Endothelial cell of umbilical vein (primary cell): Measurements from ENCODE around the gene HMG20B. TPM values are rescaled to one million over a fixed set of nuclear protein-coding genes. Genes with fewer than 3 reads are reported as not detected.

Source experiments
- BruUV-seq: library from RNA; stranded (reverse); fragments of 400-500 nt; replicated peaks from 2 replicates; lab custom pipeline; 2021; lab: Mats Ljungman, UMichigan
- CTCF ChIA-PET: fragments of 300-600, 350-600 bp; sonication (Branson Sonifier 250); formaldehyde crosslinking; loops from one replicate; lab custom pipeline; 2021; ENCODE audit warnings: antibody characterized with exemption, inconsistent platforms; lab: Charles Lee
- POLR2A ChIA-PET: fragments of 300-600, 350-600 bp; sonication (Branson Sonifier 250); formaldehyde crosslinking; loops from one replicate; lab custom pipeline; 2021; ENCODE audit warnings: antibody characterized with exemption, inconsistent platforms; lab: Charles Lee
- DNase-seq: peaks from one replicate; pipeline ENCODE4 v3.0.0-alpha.2; 2011; ENCODE audit warnings: low read depth, low spot score
- FAIRE-seq: peaks from 2 replicates; lab custom pipeline; 2011; peaks lifted over from hg19 to GRCh38; lab: Jason Lieb, UNC
- H2AFZ ChIP-seq: 2 replicates; pipeline ENCODE4 v1.6.0; 2012; ENCODE audit warnings: low read depth, low read length, control low read depth, inconsistent platforms
- H3K27ac ChIP-seq: 2 replicates; pipeline ENCODE4 v1.5.1; 2011; ENCODE audit warnings: low read depth, mild to moderate bottlenecking, control low read depth, low read length, moderate library complexity; ENCODE audit not compliant: insufficient read depth
- H3K27me3 ChIP-seq, 2 experiments: 2 replicates each; pipeline versions ENCODE4 v1.6.0 to v1.6.1; 2011; ENCODE audit warnings: low read length in 2 of 2, mixed read lengths in 1 of 2; ENCODE audit not compliant: control insufficient read depth in 2 of 2, insufficient read depth in 2 of 2
- H3K36me3 ChIP-seq, 2 experiments: 2 replicates in 1 of 2; 3 replicates in 1 of 2; pipeline ENCODE4 v1.5.1; 2011; ENCODE audit warnings: low read length in 2 of 2, mild to moderate bottlenecking in 1 of 2, moderate library complexity in 1 of 2; ENCODE audit not compliant: control insufficient read depth in 2 of 2, insufficient read depth in 2 of 2; ENCODE audit errors: extremely low read depth in 1 of 2
- H3K4me1 ChIP-seq: 3 replicates; pipeline ENCODE4 v1.5.1; 2011; ENCODE audit warnings: mild to moderate bottlenecking, low read length; ENCODE audit not compliant: control insufficient read depth, insufficient read depth; ENCODE audit errors: extremely low read depth
- H3K4me2 ChIP-seq: 2 replicates; pipeline ENCODE4 v1.6.1; 2011; ENCODE audit warnings: low read length, control low read depth, mixed read lengths; ENCODE audit not compliant: insufficient read depth
- H3K4me3 ChIP-seq, 3 experiments: fragments of 200-600 bp in 1 of 3; sonication (generic), shearing (Covaris generic) in 1 of 3; replicated peaks in 1 of 3; 2 replicates each; pipeline ENCODE4 v1.5.1; 2011 to 2016; ENCODE audit warnings: control low read depth in 3 of 3, low read length in 3 of 3, mild to moderate bottlenecking in 2 of 3, inconsistent platforms in 1 of 3, low read depth in 1 of 3, moderate library complexity in 1 of 3; ENCODE audit not compliant: insufficient read depth in 1 of 3
- H3K79me2 ChIP-seq: 2 replicates; pipeline ENCODE4 v1.6.0; 2012; ENCODE audit warnings: low read length, inconsistent platforms; ENCODE audit not compliant: control insufficient read depth, insufficient read depth
- H3K9ac ChIP-seq: replicated peaks from 2 replicates; pipeline ENCODE3; 2011; ENCODE audit warnings: low read length, control low read depth; ENCODE audit not compliant: insufficient read depth; ENCODE audit errors: extremely low read depth
- H3K9me1 ChIP-seq: replicated peaks from 3 replicates; pipeline ENCODE4 v1.6.0; 2011; ENCODE audit warnings: mild to moderate bottlenecking, low read length; ENCODE audit not compliant: control insufficient read depth, insufficient read depth; ENCODE audit errors: extremely low read depth
- H3K9me3 ChIP-seq: replicated peaks from 2 replicates; pipeline ENCODE4 v1.5.1; 2012; ENCODE audit warnings: low read length, inconsistent platforms; ENCODE audit not compliant: control insufficient read depth, insufficient read depth
- H4K20me1 ChIP-seq: replicated peaks from 2 replicates; pipeline ENCODE3; 2011; ENCODE audit warnings: mild to moderate bottlenecking, low read length; ENCODE audit not compliant: control insufficient read depth, insufficient read depth; ENCODE audit errors: extremely low read depth
- CTCF ChIP-seq, 2 donors: IDR thresholded peaks; 1 replicate in 1 of 2; 2 replicates in 1 of 2; pipeline ENCODE4 v1.5.1; 2011; ENCODE audit warnings: low read length in 2 of 2, mild to moderate bottlenecking in 2 of 2, moderate library complexity in 2 of 2, control low read depth in 1 of 2, inconsistent platforms in 1 of 2, low read depth in 1 of 2; ENCODE audit not compliant: insufficient read depth in 1 of 2; ENCODE audit errors: extremely low read depth in 1 of 2
- EZH2 ChIP-seq: IDR thresholded peaks from 2 replicates; pipeline ENCODE4 v1.6.1; 2012; ENCODE audit warnings: borderline replicate concordance, low read depth, mild to moderate bottlenecking, moderate library complexity, low read length, inconsistent platforms; ENCODE audit not compliant: severe bottlenecking
- FOS ChIP-seq: IDR thresholded peaks from 2 replicates; pipeline ENCODE4 v1.6.1; 2011; ENCODE audit warnings: mild to moderate bottlenecking, low read length, moderate library complexity, borderline replicate concordance; ENCODE audit not compliant: insufficient read depth
- GATA2 ChIP-seq: IDR thresholded peaks from 2 replicates; pipeline ENCODE4 v1.7.0; 2011; ENCODE audit warnings: low read depth, mild to moderate bottlenecking, moderate library complexity, mixed read lengths, low read length; ENCODE audit not compliant: insufficient read length, insufficient read depth
- JUN ChIP-seq: IDR thresholded peaks from 2 replicates; pipeline ENCODE4 v1.6.1; 2011; ENCODE audit warnings: borderline replicate concordance, low read depth; ENCODE audit not compliant: insufficient read length, insufficient read depth
- MAX ChIP-seq: IDR thresholded peaks from 2 replicates; pipeline ENCODE4 v1.6.1; 2011; ENCODE audit not compliant: insufficient read depth, insufficient read length
- MYC ChIP-seq: IDR thresholded peaks from one replicate; pipeline ENCODE4 v1.6.1; 2011; ENCODE audit warnings: mild to moderate bottlenecking, low read depth, low read length
- POLR2A ChIP-seq: IDR thresholded peaks from 2 replicates; pipeline ENCODE4 v1.6.1; 2012; ENCODE audit warnings: low read depth, mild to moderate bottlenecking, control low read depth, low read length
- POLR2AphosphoS5 ChIP-seq: IDR thresholded peaks from 2 replicates; pipeline ENCODE4 v1.6.1; 2012; ENCODE audit warnings: low read depth, mild to moderate bottlenecking, control low read depth, low read length, moderate library complexity; ENCODE audit not compliant: insufficient read depth
- dilution Hi-C: fragments of 300-500 bp; cut with MboI; formaldehyde crosslinking; loops from one replicate; pipeline ENCODE4 v1.15.0; 2019; ENCODE audit warnings: low sequenced_read_pairs; ENCODE audit not compliant: extremely low pct_ligation_motif_present
- intact Hi-C: fragments of 100-400 bp; cut with micrococcal nuclease; formaldehyde crosslinking; loops from one replicate; pipeline ENCODE4 v1.10.0; 2022
- polyA plus RNA-seq, 4 experiments: library from polyadenylated mRNA; depleted of rRNA in 3 of 4; stranded (reverse) in 3 of 4; unstranded in 1 of 4; fragments of >200 nt; gene quantifications; 2 replicates each; pipeline versions ENCODE4 v1.2.1 to v1.2.3, GENCODE V29; 2011 to 2012; ENCODE audit warnings: missing spikeins in 1 of 4
- total RNA-seq: library from RNA; stranded (reverse); gene quantifications from 2 replicates; pipeline ENCODE4 v1.2.3, GENCODE V29; 2021

Gene HMG20B
- total and polyA plus RNA-seq, 2 donors (not counting 3 experiments of a cell fraction or from before 2014, with no cell fraction given) = 53.2 to 98.2 TPM

- FAIRE-seq (no peak), DNase-seq (no peak)
- intact Hi-C loops = no loop called here
- Histone ChIP-seq H3K9me3 (no peaks in the 10 kb centered on the region), H3K36me3 (peaks cover 9 to 56% of the 10 kb centered on the region in 2 experiments), H3K4me3 (no peak overlapping the region), H3K79me2 (no peaks in the 10 kb centered on the region), H3K4me2 (no peak overlapping the region), H3K9ac (no peak overlapping the region), H3K27me3 (no peaks in the 10 kb centered on the region), H4K20me1 (no peaks in the 10 kb centered on the region), H2AFZ (no peak overlapping the region), H3K4me1 (no peaks in the 10 kb centered on the region), H3K27ac (no peak overlapping the region), H3K9me1 (no peaks in the 10 kb centered on the region)
- TF ChIP-seq EZH2 (no peak), CTCF (IDR thresholded peaks at IDR 0.05; ENCODE audit: extremely low read depth in 1 of 2, insufficient read depth in 1 of 2, low read depth in 1 of 2, low read length in 2 of 2) (no peak), FOS (no peak), JUN (no peak), GATA2 (no peak), MYC (no peak), POLR2A (no peak), MAX (no peak), POLR2AphosphoS5 (no peak)
- dilution Hi-C loops = no loop called here
- no TSS peak for BruUV-seq
- ChIA-PET CTCF (interaction anchor here (1.2 kb wide), 1 partner anchor 13 kb away, joined by 4 read pairs; no protein-coding TSS in a partner anchor), POLR2A (no interaction called here)
Observed at GRCh38 chr19:3531716-3532115, 41.0 kb upstream of the HMG20B start.
